ENCODE measurements around the gene COL5A2.

Gene COL5A2

GRCh38 chr2:189047171-189047888 is 132.2 kb downstream of the COL5A2 start:
- DNase-seq, result no peak

GRCh38 chr2:189046320-189046719 is 133.2 kb downstream of the COL5A2 start:
- no peak for DNase-seq

- DNase-seq, result no peak
These were observed 133.7 kb downstream of the COL5A2 start for GRCh38 chr2:189045836-189046235.

GRCh38 chr2:189037518-189037917 is 142.0 kb downstream of the COL5A2 start:
- no peak for DNase-seq

- DNase-seq, result no peak
These were observed 154.5 kb downstream of the COL5A2 start for GRCh38 chr2:189024901-189025618.

GRCh38 chr2:189022492-189022891 is 157.1 kb downstream of the COL5A2 start:
- DNase-seq, result no peak

GRCh38 chr2:189022053-189022481 is 157.5 kb downstream of the COL5A2 start:
- DNase-seq, result no peak

GRCh38 chr2:189020179-189020578 is 159.4 kb downstream of the COL5A2 start:
- DNase-seq, result no peak

- DNase-seq, result no peak
These were observed 160.9 kb downstream of the COL5A2 start for GRCh38 chr2:189018631-189019030.

- DNase-seq, result no peak
These were observed 163.2 kb downstream of the COL5A2 start for GRCh38 chr2:189016311-189016861.

- DNase-seq, result no peak
These were observed 164.2 kb downstream of the COL5A2 start for GRCh38 chr2:189015359-189015758.

- DNase-seq, result no peak
These were observed 165.0 kb downstream of the COL5A2 start for GRCh38 chr2:189014449-189015138.

GRCh38 chr2:189013671-189014448 is 165.7 kb downstream of the COL5A2 start:
- DNase-seq, result no peak

- no peak for DNase-seq
These were observed 166.5 kb downstream of the COL5A2 start for GRCh38 chr2:189013031-189013430.

- DNase-seq, result no peak
These were observed 167.2 kb downstream of the COL5A2 start for GRCh38 chr2:189012351-189012750.

GRCh38 chr2:189010536-189010935 is 169.0 kb downstream of the COL5A2 start:
- no peak for DNase-seq

- DNase-seq, result no peak
These were observed 170.9 kb downstream of the COL5A2 start for GRCh38 chr2:189008555-189009262.

GRCh38 chr2:189002079-189002478 is 177.5 kb downstream of the COL5A2 start:
- DNase-seq, result no peak

- no peak for DNase-seq
These were observed 179.3 kb downstream of the COL5A2 start for GRCh38 chr2:189000221-189000620.

- DNase-seq, result no peak
These were observed 182.3 kb downstream of the COL5A2 start for GRCh38 chr2:188997263-188997662.

GRCh38 chr2:188993247-188993646 is 186.3 kb downstream of the COL5A2 start:
- DNase-seq, result no peak

- no peak for DNase-seq
These were observed 192.7 kb downstream of the COL5A2 start for GRCh38 chr2:188986839-188987238.

Data from activated gamma-delta T cell (primary cell).